HG02623 (cell line): Measurements from ENCODE around the gene TAS1R1.

Experiments
- ATAC-seq: cut with Tn5 transposase; IDR thresholded peaks from one replicate; pipeline ENCODE4 v1.9.1; 2021; ENCODE audit warnings: moderate library complexity; ENCODE audit not compliant: unreplicated experiment

TAS1R1 gene

DNA sequence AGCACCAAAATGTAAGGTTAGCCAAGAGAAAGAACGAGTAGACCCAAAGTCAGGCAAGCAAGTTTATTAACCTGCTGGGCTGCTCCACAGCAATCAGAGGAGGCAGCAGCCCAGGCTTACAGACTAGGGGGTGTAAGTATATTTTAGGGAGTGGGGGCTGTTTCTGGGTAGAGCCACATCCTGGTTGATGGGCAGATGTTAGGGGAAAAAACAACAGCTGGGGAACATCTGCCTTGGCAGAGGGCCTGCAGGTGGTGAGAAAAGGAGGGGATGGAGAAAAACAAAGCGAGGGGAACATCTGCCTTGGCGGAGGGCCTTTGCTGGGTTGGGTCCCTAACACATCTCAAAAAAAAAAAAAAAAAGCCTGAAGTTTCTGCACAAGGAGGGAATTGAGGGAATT, 15.0 kb downstream of the TAS1R1 start:
- no peak for ATAC-seq

DNA sequence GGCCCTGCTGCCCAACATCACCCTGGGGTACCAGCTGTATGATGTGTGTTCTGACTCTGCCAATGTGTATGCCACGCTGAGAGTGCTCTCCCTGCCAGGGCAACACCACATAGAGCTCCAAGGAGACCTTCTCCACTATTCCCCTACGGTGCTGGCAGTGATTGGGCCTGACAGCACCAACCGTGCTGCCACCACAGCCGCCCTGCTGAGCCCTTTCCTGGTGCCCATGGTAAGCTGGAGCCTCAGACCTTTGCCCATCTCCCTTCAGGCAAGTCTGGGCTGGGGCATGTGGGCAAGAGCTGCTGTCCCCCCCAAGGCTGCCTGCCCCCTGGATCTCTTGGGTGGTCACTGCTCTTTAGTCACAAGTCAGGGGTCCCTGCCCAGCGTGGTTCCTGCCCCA, 15.9 kb downstream of the TAS1R1 start:
- no peak for ATAC-seq

DNA sequence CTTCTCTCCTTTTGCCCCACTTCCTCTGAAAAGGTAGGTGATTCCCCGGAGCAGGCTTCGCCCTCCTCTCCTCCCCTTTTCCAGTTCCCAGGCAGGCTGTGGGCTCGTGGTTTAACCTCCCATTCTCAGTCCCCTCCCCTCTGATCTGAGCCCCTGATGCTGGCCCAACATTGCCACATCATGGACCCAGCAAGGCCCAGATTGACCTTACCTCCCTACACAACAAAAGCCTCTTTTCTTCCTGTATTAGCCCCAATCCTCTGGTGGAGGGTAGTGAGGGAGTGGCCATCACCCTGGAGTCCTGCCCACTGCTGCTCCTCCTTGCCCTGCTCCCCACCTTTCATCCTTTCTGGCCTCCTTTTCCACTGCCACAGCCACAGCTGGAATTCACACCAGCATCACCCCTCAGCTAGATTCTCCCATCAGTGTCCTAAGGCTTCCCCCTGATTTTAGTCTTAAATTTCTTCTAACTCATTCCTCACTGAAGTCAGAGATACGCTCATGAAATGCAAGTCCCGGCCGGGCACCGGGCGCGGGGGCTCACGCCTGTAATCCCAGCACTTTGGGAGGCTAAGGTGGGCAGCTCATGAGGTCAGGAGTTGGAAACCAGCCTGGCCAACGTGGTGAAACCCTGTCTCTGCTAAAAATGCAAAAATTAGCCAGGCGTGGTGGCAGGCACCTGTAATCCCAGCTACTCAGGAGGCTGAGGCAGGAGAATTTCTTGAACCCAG, 17.7 kb downstream of the TAS1R1 start:
- no peak for ATAC-seq

DNA sequence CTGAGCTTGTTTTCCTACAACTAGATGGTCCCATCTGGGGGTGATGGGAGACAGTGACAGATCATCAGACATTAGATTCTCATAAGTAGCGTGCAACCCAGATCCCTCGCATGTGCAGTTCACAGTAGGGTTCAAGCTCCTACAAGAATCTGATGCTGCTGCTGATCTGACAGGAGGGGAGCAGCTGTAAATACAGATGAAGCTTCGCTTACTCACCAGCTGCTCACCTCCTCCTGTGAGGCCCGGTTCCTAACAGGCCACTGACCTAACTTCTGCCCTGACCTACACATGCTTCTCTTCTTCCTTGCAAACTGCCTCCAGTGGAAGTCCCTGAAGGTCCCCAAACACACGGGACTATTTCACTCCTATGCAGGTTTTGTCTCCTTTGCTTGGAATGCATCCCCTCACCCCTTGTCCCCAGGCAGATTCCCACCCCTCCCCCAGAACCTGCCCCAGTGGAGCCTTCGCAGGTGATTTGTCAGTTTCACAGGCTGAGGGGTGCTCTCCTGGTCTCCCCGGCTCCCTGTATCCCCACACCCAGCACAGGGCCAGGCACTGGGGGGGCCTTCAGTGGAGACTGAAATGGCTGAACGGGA, 19.0 kb downstream of the TAS1R1 start:
- no peak for ATAC-seq

DNA sequence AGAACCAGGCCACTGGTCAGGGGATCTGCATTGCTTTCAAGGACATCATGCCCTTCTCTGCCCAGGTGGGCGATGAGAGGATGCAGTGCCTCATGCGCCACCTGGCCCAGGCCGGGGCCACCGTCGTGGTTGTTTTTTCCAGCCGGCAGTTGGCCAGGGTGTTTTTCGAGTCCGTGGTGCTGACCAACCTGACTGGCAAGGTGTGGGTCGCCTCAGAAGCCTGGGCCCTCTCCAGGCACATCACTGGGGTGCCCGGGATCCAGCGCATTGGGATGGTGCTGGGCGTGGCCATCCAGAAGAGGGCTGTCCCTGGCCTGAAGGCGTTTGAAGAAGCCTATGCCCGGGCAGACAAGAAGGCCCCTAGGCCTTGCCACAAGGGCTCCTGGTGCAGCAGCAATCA, 19.7 kb downstream of the TAS1R1 start:
- ATAC-seq: no peak

DNA sequence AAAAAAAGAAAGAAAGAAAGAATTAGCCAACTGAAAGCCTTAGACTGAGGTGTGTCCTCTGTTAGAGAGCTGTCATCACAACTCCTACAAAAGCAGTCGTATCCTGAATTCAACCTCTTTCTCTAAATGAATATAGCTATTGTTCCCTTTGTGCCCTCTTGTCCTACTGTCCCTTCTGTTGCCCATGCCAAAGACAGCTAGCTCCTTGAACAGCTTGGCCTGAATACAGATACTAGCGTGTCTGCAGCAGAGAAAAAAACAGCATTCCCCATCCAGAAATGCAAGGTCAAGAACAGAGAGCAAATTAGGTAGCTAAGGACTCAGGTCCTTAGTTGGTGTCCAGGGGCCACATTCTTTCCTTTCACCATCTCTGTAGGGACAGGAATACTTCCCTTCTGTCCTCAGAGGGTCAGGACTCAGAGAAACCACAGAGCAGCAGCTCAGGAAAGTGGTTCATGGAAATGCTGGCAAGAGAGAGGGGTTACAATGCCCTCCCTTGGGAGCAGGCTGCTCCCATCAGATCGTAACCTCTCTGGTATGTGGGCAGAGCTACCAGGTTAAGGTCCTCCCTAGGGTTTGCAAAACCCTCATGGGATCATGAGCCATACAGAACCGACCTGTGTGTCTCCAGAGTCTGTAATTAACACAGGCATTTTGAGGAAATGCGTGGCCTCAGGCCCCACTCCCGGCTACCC, 22.9 kb downstream of the TAS1R1 start:
- ATAC-seq: no peak

DNA sequence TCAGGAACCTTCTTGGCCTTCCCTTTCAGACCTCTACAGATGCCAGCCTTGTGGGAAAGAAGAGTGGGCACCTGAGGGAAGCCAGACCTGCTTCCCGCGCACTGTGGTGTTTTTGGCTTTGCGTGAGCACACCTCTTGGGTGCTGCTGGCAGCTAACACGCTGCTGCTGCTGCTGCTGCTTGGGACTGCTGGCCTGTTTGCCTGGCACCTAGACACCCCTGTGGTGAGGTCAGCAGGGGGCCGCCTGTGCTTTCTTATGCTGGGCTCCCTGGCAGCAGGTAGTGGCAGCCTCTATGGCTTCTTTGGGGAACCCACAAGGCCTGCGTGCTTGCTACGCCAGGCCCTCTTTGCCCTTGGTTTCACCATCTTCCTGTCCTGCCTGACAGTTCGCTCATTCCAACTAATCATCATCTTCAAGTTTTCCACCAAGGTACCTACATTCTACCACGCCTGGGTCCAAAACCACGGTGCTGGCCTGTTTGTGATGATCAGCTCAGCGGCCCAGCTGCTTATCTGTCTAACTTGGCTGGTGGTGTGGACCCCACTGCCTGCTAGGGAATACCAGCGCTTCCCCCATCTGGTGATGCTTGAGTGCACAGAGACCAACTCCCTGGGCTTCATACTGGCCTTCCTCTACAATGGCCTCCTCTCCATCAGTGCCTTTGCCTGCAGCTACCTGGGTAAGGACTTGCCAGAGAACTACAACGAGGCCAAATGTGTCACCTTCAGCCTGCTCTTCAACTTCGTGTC, 23.7 kb downstream of the TAS1R1 start:
- no peak for ATAC-seq

DNA sequence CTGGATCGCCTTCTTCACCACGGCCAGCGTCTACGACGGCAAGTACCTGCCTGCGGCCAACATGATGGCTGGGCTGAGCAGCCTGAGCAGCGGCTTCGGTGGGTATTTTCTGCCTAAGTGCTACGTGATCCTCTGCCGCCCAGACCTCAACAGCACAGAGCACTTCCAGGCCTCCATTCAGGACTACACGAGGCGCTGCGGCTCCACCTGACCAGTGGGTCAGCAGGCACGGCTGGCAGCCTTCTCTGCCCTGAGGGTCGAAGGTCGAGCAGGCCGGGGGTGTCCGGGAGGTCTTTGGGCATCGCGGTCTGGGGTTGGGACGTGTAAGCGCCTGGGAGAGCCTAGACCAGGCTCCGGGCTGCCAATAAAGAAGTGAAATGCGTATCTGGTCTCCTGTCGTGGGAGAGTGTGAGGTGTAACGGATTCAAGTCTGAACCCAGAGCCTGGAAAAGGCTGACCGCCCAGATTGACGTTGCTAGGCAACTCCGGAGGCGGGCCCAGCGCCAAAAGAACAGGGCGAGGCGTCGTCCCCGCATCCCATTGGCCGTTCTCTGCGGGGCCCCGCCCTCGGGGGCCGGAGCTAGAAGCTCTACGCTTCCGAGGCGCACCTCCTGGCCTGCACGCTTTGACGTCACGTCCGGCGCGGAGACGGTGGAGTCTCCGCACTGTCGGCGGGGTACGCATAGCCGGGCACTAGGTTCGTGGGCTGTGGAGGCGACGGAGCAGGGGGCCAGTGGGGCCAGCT, 24.4 kb downstream of the TAS1R1 start, which contains the start of gene ZBTB48:
Gene ZBTB48 (plus strand): TSS at position 621 of the 745 bp plus-strand sequence. CDS start 616 bp downstream, outside the sequence.
- ATAC-seq: peak; percentile 94

DNA sequence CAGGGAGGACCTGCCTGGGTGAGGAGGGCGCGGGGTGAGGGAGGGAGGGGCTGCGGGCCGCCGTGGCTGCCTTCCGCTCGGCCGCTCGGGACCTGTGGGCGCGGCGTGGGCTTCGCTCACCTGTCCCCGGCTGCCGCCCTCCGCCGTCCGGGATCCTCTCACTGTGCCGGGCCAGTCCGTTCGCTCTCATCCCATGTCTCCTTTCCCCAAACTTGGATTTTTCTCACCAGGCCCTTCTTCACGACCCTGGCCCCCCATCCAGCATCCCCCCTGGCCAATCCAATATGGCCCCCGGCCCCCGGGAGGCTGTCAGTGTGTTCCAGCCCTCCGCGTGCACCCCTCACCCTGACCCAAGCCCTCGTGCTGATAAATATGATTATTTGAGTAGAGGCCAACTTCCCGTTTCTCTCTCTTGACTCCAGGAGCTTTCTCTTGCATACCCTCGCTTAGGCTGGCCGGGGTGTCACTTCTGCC, 25.0 kb downstream of the TAS1R1 start:
- no peak for ATAC-seq

DNA sequence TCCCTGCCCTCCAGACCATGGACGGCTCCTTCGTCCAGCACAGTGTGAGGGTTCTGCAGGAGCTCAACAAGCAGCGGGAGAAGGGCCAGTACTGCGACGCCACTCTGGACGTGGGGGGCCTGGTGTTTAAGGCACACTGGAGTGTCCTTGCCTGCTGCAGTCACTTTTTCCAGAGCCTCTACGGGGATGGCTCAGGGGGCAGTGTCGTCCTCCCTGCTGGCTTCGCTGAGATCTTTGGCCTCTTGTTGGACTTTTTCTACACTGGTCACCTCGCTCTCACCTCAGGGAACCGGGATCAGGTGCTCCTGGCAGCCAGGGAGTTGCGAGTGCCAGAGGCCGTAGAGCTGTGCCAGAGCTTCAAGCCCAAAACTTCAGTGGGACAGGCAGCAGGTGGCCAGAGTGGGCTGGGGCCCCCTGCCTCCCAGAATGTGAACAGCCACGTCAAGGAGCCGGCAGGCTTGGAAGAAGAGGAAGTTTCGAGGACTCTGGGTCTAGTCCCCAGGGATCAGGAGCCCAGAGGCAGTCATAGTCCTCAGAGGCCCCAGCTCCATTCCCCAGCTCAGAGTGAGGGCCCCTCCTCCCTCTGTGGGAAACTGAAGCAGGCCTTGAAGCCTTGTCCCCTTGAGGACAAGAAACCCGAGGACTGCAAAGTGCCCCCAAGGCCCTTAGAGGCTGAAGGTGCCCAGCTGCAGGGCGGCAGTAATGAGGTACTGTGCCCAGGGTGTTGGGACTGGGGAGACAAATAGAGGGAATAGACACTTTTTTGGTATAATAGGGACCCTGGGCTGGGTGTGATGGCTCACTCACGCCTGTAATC, 25.7 kb downstream of the TAS1R1 start:
- ATAC-seq: no peak

DNA sequence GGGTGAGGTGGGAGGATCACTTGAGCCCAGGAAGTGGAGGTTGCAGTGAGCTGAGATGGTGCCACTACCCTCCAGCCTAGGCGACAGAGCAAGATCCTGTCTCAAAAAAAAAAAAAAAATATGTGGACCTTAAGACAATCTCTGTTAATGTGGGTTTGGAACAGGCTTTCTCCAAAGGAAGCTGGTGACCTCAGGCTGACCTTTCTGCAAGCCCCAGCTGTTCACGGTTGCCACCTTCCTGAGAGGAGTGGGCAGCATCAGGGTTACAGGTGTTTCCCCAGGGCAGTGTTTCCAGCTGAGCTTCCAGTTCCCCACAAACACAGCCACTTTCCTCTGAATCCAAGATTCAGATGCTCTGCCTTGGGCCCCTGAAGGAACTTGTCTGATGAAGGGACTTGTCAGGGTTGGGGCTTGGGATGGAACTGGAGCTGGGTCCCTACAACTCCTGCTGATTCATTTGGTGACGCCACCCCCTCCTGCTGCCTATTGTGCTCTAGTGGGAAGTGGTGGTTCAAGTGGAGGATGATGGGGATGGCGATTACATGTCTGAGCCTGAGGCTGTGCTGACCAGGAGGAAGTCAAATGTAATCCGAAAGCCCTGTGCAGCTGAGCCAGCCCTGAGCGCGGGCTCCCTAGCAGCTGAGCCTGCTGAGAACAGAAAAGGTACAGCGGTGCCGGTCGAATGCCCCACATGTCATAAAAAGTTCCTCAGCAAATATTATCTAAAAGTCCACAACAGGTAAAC, 26.6 kb downstream of the TAS1R1 start:
- ATAC-seq: no peak

DNA sequence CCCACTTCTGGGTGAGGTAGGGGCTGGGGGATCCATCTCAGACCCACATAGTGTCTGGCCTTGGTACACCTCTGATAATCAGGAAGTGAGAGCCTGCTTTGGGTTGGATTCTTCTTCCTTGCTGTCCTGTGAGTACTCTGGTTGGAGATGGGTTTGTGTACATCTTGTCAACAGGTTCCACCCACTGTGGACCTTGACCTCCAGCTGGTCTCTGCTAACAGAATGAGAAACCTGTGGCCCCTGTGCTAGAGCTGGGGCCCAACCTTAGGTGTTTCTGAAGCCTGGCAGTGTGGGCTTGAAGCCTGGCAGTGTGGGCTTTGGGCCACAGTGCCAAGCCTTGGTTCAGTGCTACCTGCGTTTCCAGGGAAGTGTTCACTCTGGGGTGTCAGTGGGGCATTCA, 27.3 kb downstream of the TAS1R1 start:
- ATAC-seq: no peak

DNA sequence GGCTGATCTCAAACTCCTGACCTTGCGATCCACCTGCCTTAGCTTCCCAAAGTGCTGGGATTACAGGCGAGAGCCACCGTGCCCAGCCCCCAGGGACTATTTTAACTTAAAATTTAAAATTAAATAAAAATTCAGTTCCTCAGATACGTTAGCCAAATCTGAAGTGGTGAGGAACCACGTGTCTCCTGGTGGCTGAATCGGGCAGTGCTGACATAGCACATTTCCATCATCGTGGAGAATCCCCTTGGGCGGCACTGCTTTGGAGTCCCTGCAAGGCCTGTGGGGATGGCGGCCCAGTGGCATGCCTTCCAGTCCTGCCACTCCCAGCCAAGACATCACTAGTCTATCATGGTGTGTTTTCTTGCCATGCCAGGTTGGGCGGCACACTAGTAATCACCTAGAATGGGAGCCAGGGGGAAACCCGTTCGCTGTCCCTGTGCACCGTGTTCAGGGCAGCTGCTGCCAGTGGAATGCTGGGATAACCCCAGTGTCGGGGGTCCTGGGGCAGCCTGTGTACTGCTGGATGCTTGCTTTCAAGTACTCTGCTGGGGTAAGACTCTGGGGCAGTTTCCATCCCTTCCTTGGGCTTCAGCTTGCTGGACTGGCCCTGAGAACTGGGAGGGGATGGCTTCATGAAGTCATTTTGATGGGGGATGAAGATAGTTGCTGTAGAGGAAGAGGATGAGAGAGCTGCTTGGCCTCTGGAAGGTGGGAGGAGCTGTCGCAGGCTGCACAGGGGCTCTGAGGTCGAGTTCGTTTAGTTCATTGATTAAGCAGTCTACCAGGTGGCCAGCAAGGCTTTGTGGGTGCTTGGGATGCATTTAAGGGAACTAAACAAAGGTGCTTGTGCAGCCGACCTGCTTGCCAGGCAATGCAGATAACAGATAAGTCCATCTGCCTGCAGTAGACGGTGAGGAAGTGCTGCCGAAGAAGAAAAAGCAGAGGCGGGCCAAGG, 29.3 kb downstream of the TAS1R1 start:
- ATAC-seq: no peak

DNA sequence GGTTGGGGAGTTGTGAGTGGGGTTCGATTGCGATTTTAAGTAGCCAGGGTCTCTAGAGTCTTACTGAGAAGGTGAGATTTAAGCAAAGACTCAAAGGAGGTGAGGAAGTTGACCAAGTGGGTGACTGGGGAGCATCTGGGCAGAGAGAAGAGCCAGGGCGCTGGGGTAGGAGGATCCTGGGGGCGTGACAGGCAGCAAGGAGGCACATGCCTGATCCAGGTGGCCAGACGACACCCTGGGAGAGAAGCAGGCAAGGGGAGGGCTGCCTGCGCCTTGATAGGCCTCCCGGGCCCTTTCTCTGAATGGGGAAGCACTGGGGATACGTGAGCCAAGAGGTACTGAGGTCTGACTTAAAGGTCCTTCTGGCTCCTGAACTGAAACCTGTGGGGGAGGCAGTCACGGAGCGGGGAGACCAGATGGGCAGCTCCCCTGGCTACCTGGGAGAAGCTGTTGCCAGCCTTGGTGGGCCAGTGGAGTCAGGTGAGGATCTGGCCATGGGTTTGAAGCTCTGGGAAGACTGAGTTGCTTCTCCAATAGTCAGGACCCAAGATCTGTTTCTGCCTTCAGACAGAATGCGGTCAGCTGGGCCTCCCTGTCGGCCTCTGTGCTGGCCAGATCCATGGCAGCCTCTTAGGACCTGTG, 30.1 kb downstream of the TAS1R1 start:
- no peak for ATAC-seq

DNA sequence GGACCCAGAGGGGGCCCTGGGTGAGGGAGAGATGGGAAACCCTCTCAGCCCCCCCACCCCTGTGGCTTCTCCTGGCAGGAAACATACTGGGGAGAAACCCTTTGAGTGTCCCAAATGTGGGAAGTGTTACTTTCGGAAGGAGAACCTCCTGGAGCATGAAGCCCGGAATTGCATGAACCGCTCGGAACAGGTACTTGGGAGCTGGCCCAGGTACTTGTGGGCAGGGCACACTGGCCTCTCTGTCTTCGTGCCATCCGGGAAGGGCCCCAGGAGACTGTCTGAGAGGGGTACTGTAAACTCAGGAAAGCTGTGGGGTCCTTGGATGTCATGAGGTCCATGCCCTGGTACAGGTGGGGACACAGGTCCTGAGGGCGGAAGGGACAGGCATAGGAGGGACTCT, 30.7 kb downstream of the TAS1R1 start:
- ATAC-seq: no peak

DNA sequence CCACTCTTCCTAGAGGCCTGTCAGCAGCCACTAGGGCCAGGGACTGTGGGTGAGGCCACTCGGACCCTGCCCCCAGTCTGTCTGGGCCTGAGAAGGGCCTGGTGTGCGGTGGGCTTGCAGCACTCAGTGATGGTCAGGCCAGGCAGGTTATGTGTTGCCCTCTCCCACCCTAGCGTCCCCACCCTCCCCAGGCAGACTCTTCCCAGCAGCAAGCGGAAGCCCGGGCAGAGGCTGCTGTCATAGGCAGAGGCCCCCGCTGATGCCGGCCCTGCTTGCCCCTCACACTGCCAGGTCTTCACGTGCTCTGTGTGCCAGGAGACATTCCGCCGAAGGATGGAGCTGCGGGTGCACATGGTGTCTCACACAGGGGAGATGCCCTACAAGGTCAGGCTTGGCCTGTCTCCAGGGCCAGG, 31.3 kb downstream of the TAS1R1 start:
- ATAC-seq: no peak

DNA sequence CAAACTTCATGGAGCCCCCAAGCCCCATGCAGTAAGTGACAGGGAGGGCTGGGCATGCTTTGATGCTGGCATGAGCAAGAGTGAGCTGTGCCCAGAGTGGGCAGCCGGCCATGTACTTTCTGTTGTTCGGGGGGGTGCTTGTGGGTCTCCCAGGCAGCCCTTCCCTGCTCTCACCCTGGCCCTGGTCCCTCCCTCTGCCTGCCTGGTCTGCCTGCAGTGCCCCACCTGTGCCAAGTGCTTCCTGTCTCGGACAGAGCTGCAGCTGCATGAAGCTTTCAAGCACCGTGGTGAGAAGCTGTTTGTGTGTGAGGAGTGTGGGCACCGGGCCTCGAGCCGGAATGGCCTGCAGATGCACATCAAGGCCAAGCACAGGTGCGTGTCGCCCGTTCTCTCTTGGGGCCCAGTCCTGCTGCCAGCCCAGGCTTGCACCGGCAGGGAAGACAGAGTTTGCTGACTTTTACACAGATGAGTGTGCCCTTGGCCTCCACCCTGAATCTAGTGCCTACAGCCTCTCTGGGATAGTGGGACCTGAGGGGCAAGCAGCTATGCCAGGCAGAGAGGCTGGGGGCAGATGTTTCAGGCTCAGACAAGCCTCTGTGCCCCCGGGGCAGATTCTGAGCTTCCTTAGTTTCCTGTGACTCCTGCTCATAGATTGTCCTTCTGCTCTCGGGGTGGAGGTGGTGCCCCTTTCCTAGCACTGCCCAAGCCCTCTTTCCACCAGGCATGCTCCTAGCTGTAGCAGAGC, 32.3 kb downstream of the TAS1R1 start:
- ATAC-seq: no peak
